Measurements from ENCODE around the gene OR10G4. TPM values are rescaled to one million over a fixed set of nuclear protein-coding genes. Genes with fewer than 3 reads are reported as not detected.
"Not testable (repeated sequence)": the region's sequence is repeated elsewhere in the genome, so short reads cannot be mapped to it uniquely, and the experiment has no call there.

OR10G4 gene, protein sequence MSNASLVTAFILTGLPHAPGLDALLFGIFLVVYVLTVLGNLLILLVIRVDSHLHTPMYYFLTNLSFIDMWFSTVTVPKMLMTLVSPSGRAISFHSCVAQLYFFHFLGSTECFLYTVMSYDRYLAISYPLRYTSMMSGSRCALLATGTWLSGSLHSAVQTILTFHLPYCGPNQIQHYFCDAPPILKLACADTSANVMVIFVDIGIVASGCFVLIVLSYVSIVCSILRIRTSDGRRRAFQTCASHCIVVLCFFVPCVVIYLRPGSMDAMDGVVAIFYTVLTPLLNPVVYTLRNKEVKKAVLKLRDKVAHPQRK
- not detected for total RNA-seq

DNA sequence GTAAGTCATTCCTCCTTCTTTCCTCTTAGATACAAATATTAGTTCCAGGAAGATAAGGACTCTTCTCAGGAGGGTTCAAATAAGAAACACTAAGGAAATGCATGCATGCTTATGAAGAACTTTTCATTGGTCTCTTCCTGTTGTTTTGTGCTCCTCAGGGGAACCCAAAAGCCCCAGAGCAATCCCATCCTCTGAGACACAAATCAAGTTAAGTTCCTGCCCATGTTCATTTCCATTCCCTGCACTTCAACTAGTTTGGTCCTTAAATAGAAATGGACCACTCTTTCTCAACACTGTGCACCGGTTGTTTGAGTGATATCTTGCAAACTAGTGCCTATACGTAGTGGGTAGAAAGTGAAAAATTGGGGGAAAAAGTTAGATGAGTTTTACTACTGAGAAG lies at the start of gene OR10G4:
Gene OR10G4, plus strand, starts transcription at position 301 of the 400 bp plus-strand sequence. CDS start 2,578 bp downstream, outside the sequence.
- POLR2A ChIA-PET, result no interaction called here
- CTCF ChIA-PET, result no interaction called here

GRCh38 chr11:123973816-123974215 lies 39.0 kb upstream of the OR10G4 start:
- ChIA-PET CTCF (no interaction called here), POLR2A (no interaction called here)

GRCh38 chr11:123976770-123977560 lies 35.8 kb upstream of the OR10G4 start:
- CTCF ChIA-PET, result no interaction called here
- POLR2A ChIA-PET, result no interaction called here

- ChIA-PET POLR2A (no interaction called here), CTCF (no interaction called here)
Observed at GRCh38 chr11:123977731-123978347, 35.0 kb upstream of the OR10G4 start, which contains the start of gene OR10S1. Gene OR10S1 (minus strand): TSS chr11:123977781. CDS start chr11:123977664, 117 bp downstream.

- POLR2A ChIA-PET, result no interaction called here
- CTCF ChIA-PET, result no interaction called here
Observed at GRCh38 chr11:123979311-123979710, 33.5 kb upstream of the OR10G4 start.

GRCh38 chr11:123995119-123995518 lies 17.7 kb upstream of the OR10G4 start, which contains the start of gene OR10G6:
Gene OR10G6 (minus strand): TSS chr11:123995161. CDS start chr11:123995161, 0 bp downstream.
- POLR2A ChIA-PET, result no interaction called here

DNA sequence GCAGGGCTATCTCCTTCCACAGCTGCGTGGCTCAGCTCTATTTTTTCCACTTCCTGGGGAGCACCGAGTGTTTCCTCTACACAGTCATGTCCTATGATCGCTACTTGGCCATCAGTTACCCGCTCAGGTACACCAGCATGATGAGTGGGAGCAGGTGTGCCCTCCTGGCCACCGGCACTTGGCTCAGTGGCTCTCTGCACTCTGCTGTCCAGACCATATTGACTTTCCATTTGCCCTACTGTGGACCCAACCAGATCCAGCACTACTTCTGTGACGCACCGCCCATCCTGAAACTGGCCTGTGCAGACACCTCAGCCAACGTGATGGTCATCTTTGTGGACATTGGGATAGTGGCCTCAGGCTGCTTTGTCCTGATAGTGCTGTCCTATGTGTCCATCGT lies 3.0 kb downstream of the OR10G4 start:
- CTCF ChIA-PET, POLR2A ChIA-PET: not testable (repeated sequence)

More at GRCh38 chr11:123995119-123995518, 17.7 kb upstream of the OR10G4 start, which contains the start of gene OR10G6:
- CTCF ChIA-PET, result no interaction called here

DNA sequence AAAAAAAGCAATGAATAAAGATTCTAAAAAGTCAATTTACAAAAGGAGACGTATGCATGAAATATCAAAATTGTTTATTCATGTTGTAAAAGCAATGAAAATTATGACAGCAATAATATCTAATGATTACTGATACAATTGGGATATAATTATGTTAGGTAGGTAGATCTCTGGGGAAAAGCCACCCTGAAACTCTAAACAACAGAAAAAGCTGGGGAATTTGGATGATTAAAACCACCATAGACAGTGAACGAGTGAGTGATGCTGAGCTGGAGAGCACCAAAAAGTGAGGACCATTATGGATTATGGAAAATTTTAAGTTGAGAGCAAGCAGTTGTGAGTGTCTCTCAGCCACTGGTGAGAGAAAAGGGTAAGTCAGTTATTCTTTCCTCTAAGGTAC lies 13.7 kb downstream of the OR10G4 start, which contains the start of gene OR10G8:
Gene OR10G8, plus strand, starts transcription at position 301 of the 400 bp plus-strand sequence. CDS start 2,825 bp downstream, outside the sequence.
- ChIA-PET POLR2A (no interaction called here), CTCF (no interaction called here)

DNA sequence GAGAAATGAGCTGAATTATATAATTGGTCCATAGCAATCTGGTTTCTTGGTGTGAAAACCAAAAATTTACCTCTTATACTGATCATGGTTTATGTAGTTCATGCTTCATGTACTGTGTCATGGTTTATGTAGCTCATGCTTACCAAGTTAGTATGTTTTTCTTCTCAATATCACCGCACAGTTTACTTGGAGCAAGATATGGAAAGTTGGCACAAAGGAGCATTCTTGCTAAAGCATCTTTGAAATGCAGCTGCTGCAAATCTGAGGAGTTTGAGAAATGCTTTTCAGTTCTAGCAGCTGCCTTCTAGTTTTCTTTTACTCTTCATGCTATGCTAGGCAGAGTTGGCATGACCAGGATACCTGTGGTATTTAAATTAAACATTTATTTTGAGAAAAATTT lies 23.9 kb downstream of the OR10G4 start:
- POLR2A ChIA-PET, result no interaction called here
- CTCF ChIA-PET, result no interaction called here

GRCh38 chr11:124039557-124039956 lies 26.8 kb downstream of the OR10G4 start:
- POLR2A ChIA-PET, result no interaction called here
- CTCF ChIA-PET, result no interaction called here

DNA sequence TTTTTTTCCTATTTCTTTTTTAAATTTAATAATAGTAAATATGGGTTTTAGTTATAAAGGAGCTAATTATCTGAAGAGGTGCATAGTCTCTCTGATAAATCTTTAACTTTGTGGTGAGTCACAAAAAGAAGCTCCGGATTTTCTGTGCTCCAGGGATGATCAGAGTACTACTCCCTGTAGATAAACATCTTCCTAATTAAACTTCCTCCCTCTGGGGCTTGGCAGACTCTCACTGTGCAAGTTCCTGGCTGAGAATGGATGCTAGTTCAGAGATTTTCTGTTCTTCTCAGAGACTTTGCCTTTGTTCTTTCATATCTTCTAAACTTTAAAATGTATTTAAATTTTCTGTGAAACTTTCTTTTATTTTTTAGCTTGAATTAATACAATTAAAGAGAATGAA lies 28.5 kb downstream of the OR10G4 start, which contains the start of gene OR10G7:
Gene OR10G7, minus strand, starts transcription at position 72 of the 400 bp plus-strand sequence. CDS start 2,324 bp downstream, outside the sequence.
- POLR2A ChIA-PET, result no interaction called here
- CTCF ChIA-PET, result no interaction called here

- ChIA-PET CTCF (no interaction called here), POLR2A (no interaction called here)
Observed at GRCh38 chr11:124043420-124043819, 30.6 kb downstream of the OR10G4 start.

DNA sequence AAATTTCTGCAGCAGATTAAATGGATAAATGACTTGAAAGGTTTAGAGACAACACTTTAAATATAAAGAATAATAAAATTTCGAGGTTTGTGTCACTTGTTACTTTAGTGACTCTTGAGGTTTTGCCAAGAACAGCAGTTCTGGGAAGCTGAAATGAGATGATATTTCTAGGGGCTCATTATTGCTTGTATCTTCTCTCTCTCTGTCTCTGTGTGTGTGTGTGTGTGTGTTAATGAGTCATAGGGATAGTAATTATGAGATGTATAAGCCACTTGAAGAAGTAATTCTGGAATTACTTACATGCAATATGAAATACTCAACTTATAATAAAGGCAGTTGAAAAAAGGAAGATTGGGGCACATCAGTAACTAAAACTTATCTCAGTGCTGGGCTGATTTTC lies 38.0 kb downstream of the OR10G4 start:
- ChIA-PET CTCF (no interaction called here), POLR2A (no interaction called here)

- CTCF ChIA-PET, result no interaction called here
- POLR2A ChIA-PET, result no interaction called here
Observed at GRCh38 chr11:124052966-124053365, 40.2 kb downstream of the OR10G4 start.

Other genes starting within 250 kb of the OR10G4 start
- not detected for gene OR6M1, start 206.6 kb upstream of the OR10G4 start, total RNA-seq
- not detected for gene TMEM225, start 127.3 kb upstream of the OR10G4 start, total RNA-seq
- not detected for gene OR8D4, start 110.8 kb upstream of the OR10G4 start, total RNA-seq
- not detected for gene OR4D5, start 73.4 kb upstream of the OR10G4 start, total RNA-seq
- gene OR6T1, start 69.2 kb upstream of the OR10G4 start, total RNA-seq, result not detected
- gene OR10S1, start 35.2 kb upstream of the OR10G4 start, total RNA-seq, result not detected
- not detected for gene OR10G6, start 17.8 kb upstream of the OR10G4 start, total RNA-seq
- gene OR10G9, start 10.0 kb downstream of the OR10G4 start, total RNA-seq, result not detected
- not detected for gene OR10G8, start 13.8 kb downstream of the OR10G4 start, total RNA-seq
- not detected for gene OR10G7, start 28.3 kb downstream of the OR10G4 start, total RNA-seq
- 1 to 10 TPM; 2.3 to 3.0 TPM for gene VWA5A, start 102.5 kb downstream of the OR10G4 start, total RNA-seq
- not detected for gene OR10D3, start 170.3 kb downstream of the OR10G4 start, total RNA-seq
- not detected for gene OR8G1, start 228.1 kb downstream of the OR10G4 start, total RNA-seq
- gene OR8G5, start 243.4 kb downstream of the OR10G4 start, total RNA-seq, result not detected

Data from activated CD8-positive, alpha-beta memory T cell treated with anti-CD3 and anti-CD28 coated beads for 36 hours (primary cell).